Trophoblast cell (in vitro differentiated cells and primary cell): ENCODE results near the gene HEATR9.

Experiments used
- DNase-seq, 2 donors: peaks; one replicate each; pipeline ENCODE4 v3.0.0-alpha.2; 2016
- H2AFZ ChIP-seq: 2 replicates; pipeline ENCODE4 v1.6.1; 2013; ENCODE audit warnings: low read length, moderate library complexity, mild to moderate bottlenecking; ENCODE audit not compliant: insufficient read depth, poor library complexity
- H2AK5ac ChIP-seq: 2 replicates; pipeline ENCODE4 v1.6.1; 2013; ENCODE audit warnings: mild to moderate bottlenecking, low read length
- H2BK120ac ChIP-seq: 2 replicates; pipeline ENCODE4 v1.6.1; 2013; ENCODE audit warnings: low read length, mild to moderate bottlenecking, moderate library complexity; ENCODE audit not compliant: insufficient read depth, poor library complexity
- H2BK12ac ChIP-seq: 2 replicates; pipeline ENCODE4 v1.6.1; 2013; ENCODE audit warnings: mild to moderate bottlenecking, low read length, moderate library complexity
- H2BK5ac ChIP-seq: 2 replicates; pipeline ENCODE4 v1.6.1; 2013; ENCODE audit warnings: low read length, low read depth, moderate library complexity, mild to moderate bottlenecking; ENCODE audit not compliant: poor library complexity
- H3K14ac ChIP-seq: 2 replicates; pipeline ENCODE4 v1.6.1; 2013; ENCODE audit warnings: mild to moderate bottlenecking, low read length
- H3K18ac ChIP-seq: 2 replicates; pipeline ENCODE4 v1.6.1; 2013; ENCODE audit warnings: mild to moderate bottlenecking, low read length
- H3K23ac ChIP-seq: 2 replicates; pipeline ENCODE4 v1.6.1; 2013; ENCODE audit warnings: low read length
- H3K27ac ChIP-seq: 2 replicates; pipeline ENCODE4 v1.5.1; 2013; ENCODE audit warnings: low read depth, mild to moderate bottlenecking, inconsistent platforms, low read length, moderate library complexity
- H3K27me3 ChIP-seq: 2 replicates; pipeline ENCODE4 v1.6.1; 2013; ENCODE audit warnings: inconsistent platforms, mild to moderate bottlenecking, low read length, moderate library complexity; ENCODE audit not compliant: insufficient read depth
- H3K36me3 ChIP-seq, 2 experiments: 1 replicate in 1 of 2; 2 replicates in 1 of 2; pipeline ENCODE4 v1.6.1; 2013; ENCODE audit warnings: low read length in 2 of 2, mild to moderate bottlenecking in 2 of 2, moderate library complexity in 1 of 2; ENCODE audit not compliant: insufficient read depth in 2 of 2, control insufficient read depth in 1 of 2
- H3K4ac ChIP-seq: 2 replicates; pipeline ENCODE4 v1.6.1; 2013; ENCODE audit warnings: low read depth, mild to moderate bottlenecking, low read length, moderate library complexity
- H3K4me1 ChIP-seq, 2 experiments: 1 replicate in 1 of 2; 2 replicates in 1 of 2; pipeline ENCODE4 v1.6.1; 2013; ENCODE audit warnings: low read length in 2 of 2, mild to moderate bottlenecking in 2 of 2, moderate library complexity in 1 of 2; ENCODE audit not compliant: insufficient read depth in 2 of 2, control insufficient read depth in 1 of 2
- H3K4me2 ChIP-seq: 2 replicates; pipeline ENCODE4 v1.6.1; 2013; ENCODE audit warnings: inconsistent platforms, mild to moderate bottlenecking, low read length, moderate library complexity
- H3K4me3 ChIP-seq: 2 replicates; pipeline ENCODE4 v1.5.1; 2013; ENCODE audit warnings: mild to moderate bottlenecking, low read depth, low read length, inconsistent platforms
- H3K79me1 ChIP-seq: one replicate; pipeline ENCODE4 v1.6.1; 2013; ENCODE audit warnings: low read length
- H3K79me2 ChIP-seq: 2 replicates; pipeline ENCODE4 v1.6.1; 2013; ENCODE audit warnings: low read length, mild to moderate bottlenecking; ENCODE audit not compliant: control insufficient read depth, insufficient read depth, poor library complexity
- H3K9ac ChIP-seq: 2 replicates; pipeline ENCODE4 v1.6.1; 2013; ENCODE audit warnings: mild to moderate bottlenecking, low read length
- H3K9me3 ChIP-seq: 2 replicates; pipeline ENCODE4 v1.6.1; 2013; ENCODE audit warnings: low read depth, mild to moderate bottlenecking, control low read depth, inconsistent platforms, low read length; ENCODE audit not compliant: insufficient read depth
- H4K12ac ChIP-seq: 2 replicates; pipeline ENCODE4 v1.6.1; 2013; ENCODE audit warnings: low read depth, mild to moderate bottlenecking, low read length, moderate library complexity
- H4K8ac ChIP-seq: 2 replicates; pipeline ENCODE4 v1.6.1; 2013; ENCODE audit warnings: low read depth, mild to moderate bottlenecking, low read length, moderate library complexity
- H4K91ac ChIP-seq: one replicate; pipeline ENCODE4 v1.6.1; 2013; ENCODE audit warnings: low read depth, mild to moderate bottlenecking, low read length, moderate library complexity
- WGBS: extraction: QIAGEN DNeasy Blood & Tissue Kit; methylation state at CpG from one replicate; pipeline ENCODE4 v1.1.7; 2013; ENCODE audit warnings: missing lambda C conversion rate; ENCODE audit not compliant: insufficient read length, insufficient coverage; ENCODE audit errors: extremely low coverage; 5-methylcytosine and 5-hydroxymethylcytosine counted together

HEATR9 gene

DNA sequence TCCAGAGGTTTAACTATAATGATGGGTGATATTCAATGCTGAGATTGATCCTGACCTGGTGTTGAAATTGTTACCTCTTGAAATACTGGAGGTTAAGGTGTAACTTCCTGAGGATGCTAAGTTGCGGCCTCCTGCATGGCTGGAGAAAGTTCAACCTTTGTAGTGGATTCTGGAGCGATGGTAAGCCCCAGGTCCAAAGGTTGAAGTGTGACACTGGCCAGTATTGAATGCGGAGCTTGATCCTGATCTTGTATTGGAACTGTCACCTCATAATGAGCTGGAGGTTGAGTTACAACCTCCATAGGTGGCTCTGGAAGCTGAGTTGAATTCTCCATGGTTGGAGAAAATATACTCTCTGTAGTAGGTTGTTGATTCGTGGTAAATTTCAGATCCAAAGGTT is 44.9 kb upstream of the HEATR9 start:
- no peak overlapping the region for H3K18ac ChIP-seq
- no peak overlapping the region for H4K91ac ChIP-seq
- H2BK12ac ChIP-seq: no peak overlapping the region
- peaks cover 0 to 1% of the 10 kb centered on the region in 2 experiments for H3K36me3 ChIP-seq
- H3K9me3 ChIP-seq: peaks cover 7% of the 10 kb centered on the region
- H2BK5ac ChIP-seq: no peak overlapping the region
- no peaks in the 10 kb centered on the region for H3K79me1 ChIP-seq
- H3K27ac ChIP-seq: no peak overlapping the region
- H2AK5ac ChIP-seq: no peak overlapping the region
- no peak overlapping the region for H4K12ac ChIP-seq
- H2BK120ac ChIP-seq: no peak overlapping the region
- H4K8ac ChIP-seq: no peak overlapping the region
- H3K4ac ChIP-seq: no peak overlapping the region
- no peak overlapping the region for H3K23ac ChIP-seq
- H3K9ac ChIP-seq: no peak overlapping the region
- no peak for DNase-seq
- H3K27me3 ChIP-seq: no peaks in the 10 kb centered on the region
- H3K4me2 ChIP-seq: no peak overlapping the region
- no peak overlapping the region for H3K4me3 ChIP-seq
- no CpG with 5 or more reads among the region's 4 CpGs for WGBS
- H3K79me2 ChIP-seq: no peaks in the 10 kb centered on the region
- H3K4me1 ChIP-seq: no peaks in the 10 kb centered on the region
- no peak overlapping the region for H2AFZ ChIP-seq
- no peak overlapping the region for H3K14ac ChIP-seq

DNA sequence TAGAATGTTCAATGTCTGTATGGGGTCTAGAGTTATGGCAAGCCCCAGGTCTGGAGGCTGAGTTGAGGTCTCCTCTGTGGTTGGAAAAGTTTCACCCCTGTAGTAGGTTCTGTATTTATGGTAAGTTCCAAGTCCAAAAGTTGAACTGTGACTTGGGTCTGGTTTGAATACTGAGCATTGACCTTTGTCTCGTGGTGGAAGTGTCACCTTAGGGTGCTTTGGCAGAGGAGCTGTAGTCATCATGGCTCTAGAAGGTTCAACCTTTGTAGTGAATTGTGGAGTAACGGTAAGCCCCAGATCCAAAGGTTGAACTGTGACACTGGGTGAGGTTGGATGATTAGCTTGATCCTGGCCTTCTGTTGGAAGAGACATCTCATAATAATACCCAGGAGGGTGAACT is 44.3 kb upstream of the HEATR9 start:
- H2AK5ac ChIP-seq: no peak overlapping the region
- H4K12ac ChIP-seq: no peak overlapping the region
- no CpG with 5 or more reads among the region's 2 CpGs for WGBS
- H2BK5ac ChIP-seq: no peak overlapping the region
- no peak overlapping the region for H2AFZ ChIP-seq
- H4K91ac ChIP-seq: no peak overlapping the region
- no peak overlapping the region for H3K23ac ChIP-seq
- no peak overlapping the region for H3K4me3 ChIP-seq
- no peak overlapping the region for H2BK120ac ChIP-seq
- peaks cover 7% of the 10 kb centered on the region for H3K9me3 ChIP-seq
- no peak overlapping the region for H2BK12ac ChIP-seq
- no peak overlapping the region for H3K14ac ChIP-seq
- H3K79me2 ChIP-seq: no peaks in the 10 kb centered on the region
- no peak overlapping the region for H4K8ac ChIP-seq
- no peaks in the 10 kb centered on the region for H3K4me1 ChIP-seq
- no peak overlapping the region for H3K27ac ChIP-seq
- DNase-seq: no peak
- H3K18ac ChIP-seq: no peak overlapping the region
- H3K4ac ChIP-seq: no peak overlapping the region
- H3K27me3 ChIP-seq: no peaks in the 10 kb centered on the region
- no peaks in the 10 kb centered on the region for H3K79me1 ChIP-seq
- H3K9ac ChIP-seq: no peak overlapping the region
- no peak overlapping the region for H3K4me2 ChIP-seq
- H3K36me3 ChIP-seq: no peaks in the 10 kb centered on the region

DNA sequence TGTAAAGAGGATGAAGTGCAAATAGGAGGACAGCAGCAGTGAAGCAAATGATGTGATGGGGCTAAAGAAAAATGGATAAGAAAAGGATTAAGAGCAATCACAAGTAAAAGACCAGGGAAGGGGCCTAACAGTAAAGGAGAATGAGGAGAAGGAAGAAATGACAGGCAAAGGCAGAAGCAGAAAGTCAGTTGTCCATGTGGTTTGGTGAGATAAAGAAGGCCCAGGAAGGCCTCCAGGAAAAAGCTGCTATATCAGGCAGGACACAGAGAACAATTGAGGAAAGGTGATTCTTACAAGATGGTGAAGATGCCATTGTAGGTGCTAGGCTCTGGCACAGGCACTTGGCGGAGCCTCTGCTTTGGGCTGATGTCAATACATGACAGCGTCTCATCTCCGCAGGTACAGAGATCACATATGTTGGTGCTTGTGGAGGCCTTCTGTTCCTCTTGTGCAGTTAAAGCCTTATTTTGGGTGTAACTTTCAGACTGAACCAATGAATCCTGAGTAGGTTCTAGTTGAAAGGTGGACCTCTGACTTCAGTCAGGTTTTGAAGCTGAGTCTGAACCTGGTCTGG is 43.7 kb upstream of the HEATR9 start:
- Histone ChIP-seq H3K27ac (no peak overlapping the region), H3K23ac (no peak overlapping the region), H4K8ac (no peak overlapping the region), H3K14ac (no peak overlapping the region), H3K4me1 (no peaks in the 10 kb centered on the region), H3K9me3 (peaks cover 7% of the 10 kb centered on the region), H2BK12ac (no peak overlapping the region), H3K9ac (no peak overlapping the region), H2AFZ (no peak overlapping the region), H3K4me2 (no peak overlapping the region), H2AK5ac (no peak overlapping the region), H4K12ac (no peak overlapping the region), H3K36me3 (no peaks in the 10 kb centered on the region), H2BK5ac (no peak overlapping the region), H3K4me3 (no peak overlapping the region), H3K18ac (no peak overlapping the region), H2BK120ac (no peak overlapping the region), H3K79me2 (no peaks in the 10 kb centered on the region), H4K91ac (no peak overlapping the region), H3K27me3 (no peaks in the 10 kb centered on the region), H3K4ac (no peak overlapping the region), H3K79me1 (no peaks in the 10 kb centered on the region)
- WGBS: no CpG with 5 or more reads among the region's 3 CpGs
- no peak for DNase-seq

DNA sequence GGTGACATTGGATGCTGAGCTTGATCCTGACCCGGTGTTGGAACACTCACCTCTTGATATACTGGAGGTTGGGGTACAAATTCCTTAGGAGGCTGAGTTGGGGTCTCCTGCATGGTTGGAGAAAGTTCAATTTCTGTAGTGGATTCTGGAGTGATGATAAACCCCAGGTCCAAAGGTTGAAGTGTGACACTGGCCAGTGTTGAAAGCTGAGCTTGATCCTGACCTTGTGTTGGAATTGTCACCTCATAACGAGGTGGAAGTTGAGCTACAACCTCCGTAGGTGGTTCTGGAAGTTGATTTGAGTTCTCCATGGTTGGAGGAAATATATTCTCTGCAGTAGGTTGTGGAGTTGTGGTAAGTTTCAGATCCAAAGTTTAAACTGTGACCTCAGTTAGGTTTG is 40.7 kb upstream of the HEATR9 start:
- DNase-seq: no peak
- WGBS: no CpG with 5 or more reads among the region's 3 CpGs
- Histone ChIP-seq H4K91ac (no peak overlapping the region), H3K4me2 (no peak overlapping the region), H3K4me3 (no peak overlapping the region), H3K9ac (no peak overlapping the region), H3K27ac (no peak overlapping the region), H4K8ac (no peak overlapping the region), H2BK12ac (no peak overlapping the region), H2BK120ac (no peak overlapping the region), H3K23ac (no peak overlapping the region), H2AK5ac (no peak overlapping the region), H3K79me1 (no peaks in the 10 kb centered on the region), H3K27me3 (no peaks in the 10 kb centered on the region), H2BK5ac (no peak overlapping the region), H4K12ac (no peak overlapping the region), H2AFZ (no peak overlapping the region), H3K36me3 (no peaks in the 10 kb centered on the region), H3K18ac (no peak overlapping the region), H3K79me2 (no peaks in the 10 kb centered on the region), H3K4ac (no peak overlapping the region), H3K4me1 (no peaks in the 10 kb centered on the region), H3K9me3 (peaks cover 3% of the 10 kb centered on the region), H3K14ac (no peak overlapping the region)
